GM23338 (cell line): ENCODE results near the gene DKK1. TPM values are rescaled to one million over a fixed set of nuclear protein-coding genes. Genes with fewer than 3 reads are reported as not detected.

Source experiments
- ATAC-seq: fragments of 200-7000 bp; cut with Tn5 transposase; 3 replicates; pipeline ENCODE4 v1.9.1; 2020
- DNase-seq: peaks from one replicate; pipeline ENCODE4 v3.0.0-alpha.2; 2015; ENCODE audit warnings: low spot score
- H2AFZ ChIP-seq: fragments of 200-600 bp; sonication (generic); 2 replicates; pipeline ENCODE4 v1.8.0; 2016; ENCODE audit warnings: antibody characterized with exemption, mild to moderate bottlenecking, moderate library complexity
- H3F3A ChIP-seq: fragments of 200-600 bp; sonication (generic); replicated peaks from 2 replicates; pipeline ENCODE4 v1.8.0; 2017; ENCODE audit warnings: antibody characterized with exemption, mixed run types, low read depth
- H3K27ac ChIP-seq: fragments of 200-600 bp; sonication (generic); 2 replicates; pipeline ENCODE4 v1.6.1; 2016; ENCODE audit warnings: low read depth
- H3K27me3 ChIP-seq: fragments of 200-600 bp; sonication (generic); 2 replicates; pipeline ENCODE4 v1.8.0; 2016; ENCODE audit warnings: mild to moderate bottlenecking, mixed run types, moderate library complexity; ENCODE audit not compliant: insufficient read depth
- H3K36me3 ChIP-seq: fragments of 200-600 bp; sonication (generic); 2 replicates; pipeline ENCODE4 v1.8.0; 2016; ENCODE audit warnings: mild to moderate bottlenecking; ENCODE audit not compliant: insufficient read depth
- H3K4me1 ChIP-seq: fragments of 200-600 bp; sonication (generic); 2 replicates; pipeline ENCODE4 v1.8.0; 2016; ENCODE audit warnings: mild to moderate bottlenecking, moderate library complexity; ENCODE audit not compliant: insufficient read depth
- H3K4me2 ChIP-seq: fragments of 200-600 bp; sonication (generic); 2 replicates; pipeline ENCODE4 v1.7.1; 2017; ENCODE audit warnings: mixed run types
- H3K4me3 ChIP-seq: fragments of 200-600 bp; sonication (generic); 2 replicates; pipeline ENCODE4 v1.6.1; 2016; ENCODE audit warnings: mixed run types
- H3K79me2 ChIP-seq: fragments of 200-600 bp; sonication (generic); replicated peaks from 2 replicates; pipeline ENCODE4 v1.8.0; 2017; ENCODE audit warnings: mild to moderate bottlenecking; ENCODE audit not compliant: insufficient read depth
- H3K9me2 ChIP-seq: fragments of 200-600 bp; sonication (generic); 2 replicates; pipeline ENCODE4 v1.8.0; 2017; ENCODE audit not compliant: insufficient read depth
- H4K20me1 ChIP-seq: fragments of 200-600 bp; sonication (generic); replicated peaks from 2 replicates; pipeline ENCODE4 v1.8.0; 2017; ENCODE audit warnings: mild to moderate bottlenecking; ENCODE audit not compliant: insufficient read depth
- H3K27ac Mint-ChIP-seq: 2 replicates; pipeline ENCODE4 v1.8.0; 2020; ENCODE audit warnings: inconsistent platforms, mild to moderate bottlenecking, moderate library complexity, mixed read lengths
- H3K27me3 Mint-ChIP-seq: 3 replicates; pipeline ENCODE4 v1.8.0; 2022; ENCODE audit warnings: low read depth, mild to moderate bottlenecking, moderate library complexity, mixed read lengths, inconsistent platforms; ENCODE audit not compliant: insufficient read depth, poor library complexity
- H3K36me3 Mint-ChIP-seq: 3 replicates; pipeline ENCODE4 v1.8.0; 2021; ENCODE audit warnings: low read depth, mild to moderate bottlenecking, inconsistent platforms, moderate library complexity, mixed read lengths
- H3K4me1 Mint-ChIP-seq: 3 replicates; pipeline ENCODE4 v1.8.0; 2020; ENCODE audit warnings: mild to moderate bottlenecking, inconsistent platforms, mixed read lengths
- H3K4me3 Mint-ChIP-seq: 3 replicates; pipeline ENCODE4 v1.8.0; 2021; ENCODE audit warnings: moderate library complexity, mild to moderate bottlenecking, inconsistent platforms, mixed read lengths
- H3K9me3 Mint-ChIP-seq: 3 replicates; pipeline ENCODE4 v1.8.0; 2020; ENCODE audit warnings: moderate library complexity, mild to moderate bottlenecking, inconsistent platforms, mixed read lengths
- CREB1 ChIP-seq: fragments of 250-450 bp; sonication (Bioruptor Pico); IDR thresholded peaks from 2 replicates; pipeline ENCODE4 v1.5.0; 2020; ENCODE audit warnings: low read depth, mild to moderate bottlenecking, moderate library complexity
- EZH2 ChIP-seq: fragments of 200-600 bp; sonication (generic); IDR thresholded peaks from one replicate; pipeline ENCODE4 v1.8.0; 2017; ENCODE audit warnings: antibody characterized with exemption, mild to moderate bottlenecking, low read depth; ENCODE audit not compliant: unreplicated experiment
- EZH2phosphoT487 ChIP-seq: fragments of 200-600 bp; sonication (generic); IDR thresholded peaks from one replicate; pipeline ENCODE4 v1.8.1; 2018; ENCODE audit warnings: antibody characterized with exemption; ENCODE audit not compliant: unreplicated experiment
- JUNB ChIP-seq: IDR thresholded peaks from one replicate; pipeline ENCODE4 v1.6.1; 2016; ENCODE audit warnings: antibody characterized with exemption; ENCODE audit not compliant: unreplicated experiment
- NANOG ChIP-seq: IDR thresholded peaks from 2 replicates; pipeline ENCODE4 v1.6.1; 2016; ENCODE audit warnings: antibody characterized with exemption, borderline replicate concordance
- POLR2AphosphoS5 ChIP-seq: IDR thresholded peaks from 2 replicates; pipeline ENCODE4 v1.6.1; 2016; ENCODE audit warnings: antibody characterized with exemption, low read depth
- STAT1 ChIP-seq: IDR thresholded peaks from one replicate; pipeline ENCODE4 v1.6.1; 2016; ENCODE audit warnings: antibody characterized with exemption; ENCODE audit not compliant: unreplicated experiment
- ZNF114 ChIP-seq: fragments of 250-450 bp; sonication (Bioruptor Pico); IDR thresholded peaks from 2 replicates; pipeline ENCODE4 v1.5.0; 2020; ENCODE audit warnings: mild to moderate bottlenecking, moderate library complexity
- ZNF331 ChIP-seq: fragments of 250-450 bp; sonication (Bioruptor Pico); IDR thresholded peaks from 2 replicates; pipeline ENCODE4 v1.5.0; 2020; ENCODE audit warnings: low read depth, mild to moderate bottlenecking, moderate library complexity
- polyA plus RNA-seq: library from polyadenylated mRNA; unstranded; fragments of >200 nt; fragmentation: Nextera tagmentation; extraction: Ambion mirVana; gene quantifications from 2 replicates; pipeline ENCODE4 v1.2.1, GENCODE V29; 2016
- total RNA-seq: library from RNA; depleted of rRNA; stranded (reverse); fragments of >200 nt; shearing (Covaris generic); gene quantifications from 2 replicates; pipeline ENCODE4 v1.2.3, GENCODE V29; 2014
- TF ChIP-seq, protein P1 (sequence below): IDR thresholded peaks from one replicate; pipeline ENCODE4 v1.6.1; 2018; ENCODE audit warnings: antibody characterized with exemption; ENCODE audit not compliant: unreplicated experiment
- TF ChIP-seq, protein P2 (sequence below): fragments of 250-450 bp; sonication (Bioruptor Pico); IDR thresholded peaks from 2 replicates; pipeline ENCODE4 v1.5.0; 2020; ENCODE audit warnings: mild to moderate bottlenecking, moderate library complexity
- TF ChIP-seq, protein P3 (sequence below), 2 experiments: fragments of 200-600 bp in 1 of 2; sonication (generic) in 1 of 2; conservative IDR thresholded peaks; 2 replicates each; pipeline versions ENCODE4 v1.5.1 to v1.6.1; 2016 to 2017; ENCODE audit warnings: antibody characterized with exemption in 2 of 2, low read depth in 2 of 2, mild to moderate bottlenecking in 2 of 2, moderate library complexity in 1 of 2
- TF ChIP-seq, protein P4 (sequence below): IDR thresholded peaks from 2 replicates; pipeline ENCODE4 v1.6.1; 2016; ENCODE audit warnings: antibody characterized with exemption

The DKK1 gene
- total and polyA plus RNA-seq, 2 experiments from 2014 or later: 0.45 TPM; not detected in 1

DNA sequence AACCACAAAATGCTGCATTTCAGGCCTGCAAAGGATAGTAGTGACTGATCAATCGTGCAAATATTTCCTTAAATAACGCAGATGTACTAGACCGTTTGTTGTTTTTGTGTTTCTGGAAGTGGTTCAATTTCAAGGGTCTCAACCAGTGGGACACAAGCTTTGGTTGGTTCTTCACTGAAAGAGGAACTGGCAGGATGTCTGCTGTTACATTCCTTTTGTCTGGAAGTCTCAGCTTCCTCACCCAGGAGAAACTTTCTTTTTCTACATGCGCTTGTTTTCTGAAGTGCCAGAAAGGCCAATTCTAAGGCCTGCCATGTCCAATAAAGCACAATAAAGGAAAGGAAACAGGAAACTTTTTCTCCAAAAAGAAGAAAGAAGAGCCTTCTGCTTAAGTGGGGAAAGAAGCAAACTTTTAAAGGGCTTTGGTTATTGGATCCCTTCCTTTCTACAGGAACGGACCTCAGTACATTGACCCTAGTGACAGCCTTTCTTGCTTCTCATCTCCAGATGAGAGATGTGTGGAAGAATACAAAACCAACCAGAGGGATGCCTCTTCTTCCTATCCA lies 4.1 kb downstream of the DKK1 start:
- no peak for ATAC-seq
- Mint-ChIP-seq H3K4me1 (peaks cover 9% of the 10 kb centered on the region), H3K36me3 (no peaks in the 10 kb centered on the region), H3K27ac (no peak overlapping the region), H3K27me3 (peaks cover 34% of the 10 kb centered on the region), H3K9me3 (no peaks in the 10 kb centered on the region), H3K4me3 (no peak overlapping the region)
- Histone ChIP-seq H2AFZ (no peak overlapping the region), H3F3A (no peaks in the 10 kb centered on the region), H3K4me2 (no peak overlapping the region), H3K27ac (no peak overlapping the region), H3K27me3 (peaks cover 49% of the 10 kb centered on the region), H4K20me1 (0 out of 2 replicates have a peak, but pooled peaks cover 4% of the 10 kb centered on the region), H3K4me3 (no peak overlapping the region), H3K9me2 (no peaks in the 10 kb centered on the region), H3K36me3 (no peaks in the 10 kb centered on the region), H3K79me2 (no peaks in the 10 kb centered on the region), H3K4me1 (peaks cover 4% of the 10 kb centered on the region; the same call in 1 of the 2 replicates)
- TF ChIP-seq JUNB: no peak
- no peak for TF ChIP-seq EZH2
- TF ChIP-seq, protein P1, sequence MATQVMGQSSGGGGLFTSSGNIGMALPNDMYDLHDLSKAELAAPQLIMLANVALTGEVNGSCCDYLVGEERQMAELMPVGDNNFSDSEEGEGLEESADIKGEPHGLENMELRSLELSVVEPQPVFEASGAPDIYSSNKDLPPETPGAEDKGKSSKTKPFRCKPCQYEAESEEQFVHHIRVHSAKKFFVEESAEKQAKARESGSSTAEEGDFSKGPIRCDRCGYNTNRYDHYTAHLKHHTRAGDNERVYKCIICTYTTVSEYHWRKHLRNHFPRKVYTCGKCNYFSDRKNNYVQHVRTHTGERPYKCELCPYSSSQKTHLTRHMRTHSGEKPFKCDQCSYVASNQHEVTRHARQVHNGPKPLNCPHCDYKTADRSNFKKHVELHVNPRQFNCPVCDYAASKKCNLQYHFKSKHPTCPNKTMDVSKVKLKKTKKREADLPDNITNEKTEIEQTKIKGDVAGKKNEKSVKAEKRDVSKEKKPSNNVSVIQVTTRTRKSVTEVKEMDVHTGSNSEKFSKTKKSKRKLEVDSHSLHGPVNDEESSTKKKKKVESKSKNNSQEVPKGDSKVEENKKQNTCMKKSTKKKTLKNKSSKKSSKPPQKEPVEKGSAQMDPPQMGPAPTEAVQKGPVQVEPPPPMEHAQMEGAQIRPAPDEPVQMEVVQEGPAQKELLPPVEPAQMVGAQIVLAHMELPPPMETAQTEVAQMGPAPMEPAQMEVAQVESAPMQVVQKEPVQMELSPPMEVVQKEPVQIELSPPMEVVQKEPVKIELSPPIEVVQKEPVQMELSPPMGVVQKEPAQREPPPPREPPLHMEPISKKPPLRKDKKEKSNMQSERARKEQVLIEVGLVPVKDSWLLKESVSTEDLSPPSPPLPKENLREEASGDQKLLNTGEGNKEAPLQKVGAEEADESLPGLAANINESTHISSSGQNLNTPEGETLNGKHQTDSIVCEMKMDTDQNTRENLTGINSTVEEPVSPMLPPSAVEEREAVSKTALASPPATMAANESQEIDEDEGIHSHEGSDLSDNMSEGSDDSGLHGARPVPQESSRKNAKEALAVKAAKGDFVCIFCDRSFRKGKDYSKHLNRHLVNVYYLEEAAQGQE: no peak
- no peak for TF ChIP-seq NANOG
- TF ChIP-seq, protein P2, sequence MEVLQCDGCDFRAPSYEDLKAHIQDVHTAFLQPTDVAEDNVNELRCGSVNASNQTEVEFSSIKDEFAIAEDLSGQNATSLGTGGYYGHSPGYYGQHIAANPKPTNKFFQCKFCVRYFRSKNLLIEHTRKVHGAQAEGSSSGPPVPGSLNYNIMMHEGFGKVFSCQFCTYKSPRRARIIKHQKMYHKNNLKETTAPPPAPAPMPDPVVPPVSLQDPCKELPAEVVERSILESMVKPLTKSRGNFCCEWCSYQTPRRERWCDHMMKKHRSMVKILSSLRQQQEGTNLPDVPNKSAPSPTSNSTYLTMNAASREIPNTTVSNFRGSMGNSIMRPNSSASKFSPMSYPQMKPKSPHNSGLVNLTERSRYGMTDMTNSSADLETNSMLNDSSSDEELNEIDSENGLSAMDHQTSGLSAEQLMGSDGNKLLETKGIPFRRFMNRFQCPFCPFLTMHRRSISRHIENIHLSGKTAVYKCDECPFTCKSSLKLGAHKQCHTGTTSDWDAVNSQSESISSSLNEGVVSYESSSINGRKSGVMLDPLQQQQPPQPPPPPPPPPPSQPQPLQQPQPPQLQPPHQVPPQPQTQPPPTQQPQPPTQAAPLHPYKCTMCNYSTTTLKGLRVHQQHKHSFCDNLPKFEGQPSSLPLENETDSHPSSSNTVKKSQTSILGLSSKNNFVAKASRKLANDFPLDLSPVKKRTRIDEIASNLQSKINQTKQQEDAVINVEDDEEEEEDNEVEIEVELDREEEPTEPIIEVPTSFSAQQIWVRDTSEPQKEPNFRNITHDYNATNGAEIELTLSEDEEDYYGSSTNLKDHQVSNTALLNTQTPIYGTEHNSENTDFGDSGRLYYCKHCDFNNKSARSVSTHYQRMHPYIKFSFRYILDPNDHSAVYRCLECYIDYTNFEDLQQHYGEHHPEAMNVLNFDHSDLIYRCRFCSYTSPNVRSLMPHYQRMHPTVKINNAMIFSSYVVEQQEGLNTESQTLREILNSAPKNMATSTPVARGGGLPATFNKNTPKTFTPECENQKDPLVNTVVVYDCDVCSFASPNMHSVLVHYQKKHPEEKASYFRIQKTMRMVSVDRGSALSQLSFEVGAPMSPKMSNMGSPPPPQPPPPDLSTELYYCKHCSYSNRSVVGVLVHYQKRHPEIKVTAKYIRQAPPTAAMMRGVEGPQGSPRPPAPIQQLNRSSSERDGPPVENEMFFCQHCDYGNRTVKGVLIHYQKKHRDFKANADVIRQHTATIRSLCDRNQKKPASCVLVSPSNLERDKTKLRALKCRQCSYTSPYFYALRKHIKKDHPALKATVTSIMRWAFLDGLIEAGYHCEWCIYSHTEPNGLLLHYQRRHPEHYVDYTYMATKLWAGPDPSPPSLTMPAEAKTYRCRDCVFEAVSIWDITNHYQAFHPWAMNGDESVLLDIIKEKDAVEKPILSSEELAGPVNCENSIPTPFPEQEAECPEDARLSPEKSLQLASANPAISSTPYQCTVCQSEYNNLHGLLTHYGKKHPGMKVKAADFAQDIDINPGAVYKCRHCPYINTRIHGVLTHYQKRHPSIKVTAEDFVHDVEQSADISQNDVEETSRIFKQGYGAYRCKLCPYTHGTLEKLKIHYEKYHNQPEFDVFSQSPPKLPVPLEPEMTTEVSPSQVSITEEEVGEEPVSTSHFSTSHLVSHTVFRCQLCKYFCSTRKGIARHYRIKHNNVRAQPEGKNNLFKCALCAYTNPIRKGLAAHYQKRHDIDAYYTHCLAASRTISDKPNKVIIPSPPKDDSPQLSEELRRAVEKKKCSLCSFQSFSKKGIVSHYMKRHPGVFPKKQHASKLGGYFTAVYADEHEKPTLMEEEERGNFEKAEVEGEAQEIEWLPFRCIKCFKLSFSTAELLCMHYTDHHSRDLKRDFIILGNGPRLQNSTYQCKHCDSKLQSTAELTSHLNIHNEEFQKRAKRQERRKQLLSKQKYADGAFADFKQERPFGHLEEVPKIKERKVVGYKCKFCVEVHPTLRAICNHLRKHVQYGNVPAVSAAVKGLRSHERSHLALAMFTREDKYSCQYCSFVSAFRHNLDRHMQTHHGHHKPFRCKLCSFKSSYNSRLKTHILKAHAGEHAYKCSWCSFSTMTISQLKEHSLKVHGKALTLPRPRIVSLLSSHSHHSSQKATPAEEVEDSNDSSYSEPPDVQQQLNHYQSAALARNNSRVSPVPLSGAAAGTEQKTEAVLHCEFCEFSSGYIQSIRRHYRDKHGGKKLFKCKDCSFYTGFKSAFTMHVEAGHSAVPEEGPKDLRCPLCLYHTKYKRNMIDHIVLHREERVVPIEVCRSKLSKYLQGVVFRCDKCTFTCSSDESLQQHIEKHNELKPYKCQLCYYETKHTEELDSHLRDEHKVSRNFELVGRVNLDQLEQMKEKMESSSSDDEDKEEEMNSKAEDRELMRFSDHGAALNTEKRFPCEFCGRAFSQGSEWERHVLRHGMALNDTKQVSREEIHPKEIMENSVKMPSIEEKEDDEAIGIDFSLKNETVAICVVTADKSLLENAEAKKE (CRISPR knock-in tag): no peak
- no peak for TF ChIP-seq CREB1 (CRISPR knock-in tag)
- TF ChIP-seq ZNF114 (CRISPR knock-in tag): no peak
- no peak for TF ChIP-seq POLR2AphosphoS5
- no peak for TF ChIP-seq STAT1
- TF ChIP-seq, protein P3, sequence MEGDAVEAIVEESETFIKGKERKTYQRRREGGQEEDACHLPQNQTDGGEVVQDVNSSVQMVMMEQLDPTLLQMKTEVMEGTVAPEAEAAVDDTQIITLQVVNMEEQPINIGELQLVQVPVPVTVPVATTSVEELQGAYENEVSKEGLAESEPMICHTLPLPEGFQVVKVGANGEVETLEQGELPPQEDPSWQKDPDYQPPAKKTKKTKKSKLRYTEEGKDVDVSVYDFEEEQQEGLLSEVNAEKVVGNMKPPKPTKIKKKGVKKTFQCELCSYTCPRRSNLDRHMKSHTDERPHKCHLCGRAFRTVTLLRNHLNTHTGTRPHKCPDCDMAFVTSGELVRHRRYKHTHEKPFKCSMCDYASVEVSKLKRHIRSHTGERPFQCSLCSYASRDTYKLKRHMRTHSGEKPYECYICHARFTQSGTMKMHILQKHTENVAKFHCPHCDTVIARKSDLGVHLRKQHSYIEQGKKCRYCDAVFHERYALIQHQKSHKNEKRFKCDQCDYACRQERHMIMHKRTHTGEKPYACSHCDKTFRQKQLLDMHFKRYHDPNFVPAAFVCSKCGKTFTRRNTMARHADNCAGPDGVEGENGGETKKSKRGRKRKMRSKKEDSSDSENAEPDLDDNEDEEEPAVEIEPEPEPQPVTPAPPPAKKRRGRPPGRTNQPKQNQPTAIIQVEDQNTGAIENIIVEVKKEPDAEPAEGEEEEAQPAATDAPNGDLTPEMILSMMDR (conservative IDR thresholded peaks at IDR 0.05; ENCODE audit: low read depth in 2 of 2): no peak
- TF ChIP-seq, protein P4, sequence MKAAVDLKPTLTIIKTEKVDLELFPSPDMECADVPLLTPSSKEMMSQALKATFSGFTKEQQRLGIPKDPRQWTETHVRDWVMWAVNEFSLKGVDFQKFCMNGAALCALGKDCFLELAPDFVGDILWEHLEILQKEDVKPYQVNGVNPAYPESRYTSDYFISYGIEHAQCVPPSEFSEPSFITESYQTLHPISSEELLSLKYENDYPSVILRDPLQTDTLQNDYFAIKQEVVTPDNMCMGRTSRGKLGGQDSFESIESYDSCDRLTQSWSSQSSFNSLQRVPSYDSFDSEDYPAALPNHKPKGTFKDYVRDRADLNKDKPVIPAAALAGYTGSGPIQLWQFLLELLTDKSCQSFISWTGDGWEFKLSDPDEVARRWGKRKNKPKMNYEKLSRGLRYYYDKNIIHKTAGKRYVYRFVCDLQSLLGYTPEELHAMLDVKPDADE: no peak
- no peak for TF ChIP-seq EZH2phosphoT487
- TF ChIP-seq ZNF331 (CRISPR knock-in tag): no peak
- DNase-seq: no peak
